ENCODE data around the gene ANGPTL2. TPM values are rescaled to one million over a fixed set of nuclear protein-coding genes. Genes with fewer than 3 reads are reported as not detected.

ANGPTL2 gene
- total and polyA plus RNA-seq, 4 donors: 13.4 to 51.2 (median 40.7) TPM

Other genes with a start within 250 kb of the ANGPTL2 start
- gene RALGPS1, start 207.9 kb downstream of the ANGPTL2 start, total RNA-seq: 10 to 100 TPM in 1 of 2 donors, 1 to 10 TPM in 1; 6.1 to 10.6 TPM
- gene RALGPS1, start 207.9 kb downstream of the ANGPTL2 start, polyA plus RNA-seq: 10 to 100 TPM in 1 of 2 donors, 1 to 10 TPM in 1; 2.0 to 19.7 TPM
- 10 to 100 TPM; 59.1 to 70.9 TPM for gene GARNL3, start 142.1 kb upstream of the ANGPTL2 start, total RNA-seq
- 10 to 100 TPM in 1 of 2 donors, 1 to 10 TPM in 1; 6.3 to 26.6 TPM for gene GARNL3, start 142.1 kb upstream of the ANGPTL2 start, polyA plus RNA-seq